H7 (cell line): ENCODE results near the gene PIK3CB. TPM values are rescaled to one million over a fixed set of nuclear protein-coding genes. Genes with fewer than 3 reads are reported as not detected.
"Not testable (repeated sequence)": the region's sequence is repeated elsewhere in the genome, so short reads cannot be mapped to it uniquely, and the experiment has no call there.

Source experiments
- DNase-seq: peaks from one replicate; pipeline ENCODE4 v3.0.0; 2012
- H3K27me3 ChIP-seq: 2 replicates; pipeline ENCODE4 v1.6.0; 2011; ENCODE audit warnings: mild to moderate bottlenecking, low read length; ENCODE audit not compliant: control insufficient read depth, insufficient read depth
- H3K36me3 ChIP-seq: replicated peaks from 2 replicates; pipeline ENCODE4 v1.5.1; 2011; ENCODE audit warnings: low read length; ENCODE audit not compliant: control insufficient read depth, insufficient read depth
- H3K4me3 ChIP-seq: 2 replicates; pipeline ENCODE4 v1.5.1; 2011; ENCODE audit warnings: low read depth, mild to moderate bottlenecking, control low read depth, low read length, moderate library complexity; ENCODE audit not compliant: insufficient read depth
- total RNA-seq: library from RNA; depleted of rRNA; stranded (reverse); fragments of >200 nt; shearing (Covaris generic); gene quantifications from 2 replicates; pipeline ENCODE4 v1.2.3, GENCODE V29; 2014

PIK3CB gene
- total RNA-seq, 1 experiment from 2014 or later, result 19.0 TPM

DNA sequence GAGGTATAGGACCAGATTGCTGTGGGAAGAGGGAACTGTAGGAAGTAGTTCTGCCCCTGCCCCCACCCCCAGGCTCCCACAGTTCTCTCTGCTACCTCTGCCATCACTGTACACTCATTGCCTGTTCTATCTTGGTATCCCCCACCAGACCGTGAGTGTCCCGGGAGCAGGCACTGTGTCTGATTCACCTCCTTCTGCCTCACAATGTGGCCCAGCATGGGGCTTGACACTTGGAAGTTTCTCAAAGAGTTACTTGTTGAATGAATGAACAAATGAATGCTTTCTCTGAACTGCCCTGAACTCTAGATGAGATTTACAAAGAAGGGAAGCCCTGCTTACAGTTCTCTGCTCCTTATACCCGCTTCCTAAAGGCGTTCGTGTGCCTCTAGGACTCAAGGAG lies 27.1 kb upstream of the PIK3CB start:
- Histone ChIP-seq H3K27me3 (no peaks in the 10 kb centered on the region), H3K36me3 (no peaks in the 10 kb centered on the region), H3K4me3 (no peak overlapping the region)
- no peak for DNase-seq

DNA sequence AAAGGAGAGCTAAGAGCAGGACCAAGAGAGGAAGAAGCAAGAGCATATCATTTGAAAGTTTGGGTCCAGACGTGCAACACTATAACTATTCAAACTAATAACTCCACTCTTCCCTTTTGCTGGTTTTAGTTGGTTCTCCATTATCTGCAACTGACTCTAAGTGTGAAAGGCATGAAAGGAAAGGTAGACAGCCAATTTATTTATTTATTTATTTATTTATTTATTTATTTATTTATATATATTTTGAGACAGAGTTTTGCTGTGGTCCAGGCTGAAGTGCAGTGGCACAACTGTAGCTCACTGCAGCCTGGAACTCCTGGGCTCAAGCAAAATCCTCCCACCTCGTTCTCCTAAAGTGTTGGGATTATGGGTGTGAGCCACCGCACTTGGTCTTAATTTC lies 22.1 kb upstream of the PIK3CB start:
- no peaks in the 10 kb centered on the region for H3K27me3 ChIP-seq

DNA sequence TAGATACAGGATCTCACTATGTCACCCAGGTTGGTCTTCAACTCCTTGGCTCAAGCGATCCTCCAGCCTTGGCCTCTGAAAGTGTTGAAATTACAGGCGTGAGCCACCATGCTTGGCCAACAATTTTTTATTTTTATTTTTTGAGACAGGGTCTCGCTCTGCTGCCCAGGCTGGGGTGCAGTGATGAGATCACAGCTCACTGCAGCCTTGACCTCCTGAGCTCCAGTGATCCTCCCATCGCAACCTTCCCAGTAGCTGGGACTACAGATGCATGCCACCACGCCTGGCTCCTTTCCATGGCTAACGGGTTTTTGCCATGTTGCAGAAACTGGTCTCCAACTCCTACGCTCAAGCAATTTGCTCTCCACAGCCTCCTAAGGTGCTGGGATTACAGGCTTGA lies 20.2 kb upstream of the PIK3CB start:
- H3K4me3 ChIP-seq, result no peak overlapping the region
- no peaks in the 10 kb centered on the region for H3K36me3 ChIP-seq
- H3K27me3 ChIP-seq, result no peaks in the 10 kb centered on the region
- no peak for DNase-seq

More for the DNA sequence above, 22.1 kb upstream of the PIK3CB start:
- DNase-seq, result no peak
- Histone ChIP-seq H3K4me3 (no peak overlapping the region), H3K36me3 (no peaks in the 10 kb centered on the region)

- H3K36me3 ChIP-seq, result no peaks in the 10 kb centered on the region
- DNase-seq, result no peak
- no peak overlapping the region for H3K4me3 ChIP-seq
- H3K27me3 ChIP-seq, result no peaks in the 10 kb centered on the region
These were observed 19.5 kb upstream of the PIK3CB start for GRCh38 chr3:138854204-138854603.

DNA sequence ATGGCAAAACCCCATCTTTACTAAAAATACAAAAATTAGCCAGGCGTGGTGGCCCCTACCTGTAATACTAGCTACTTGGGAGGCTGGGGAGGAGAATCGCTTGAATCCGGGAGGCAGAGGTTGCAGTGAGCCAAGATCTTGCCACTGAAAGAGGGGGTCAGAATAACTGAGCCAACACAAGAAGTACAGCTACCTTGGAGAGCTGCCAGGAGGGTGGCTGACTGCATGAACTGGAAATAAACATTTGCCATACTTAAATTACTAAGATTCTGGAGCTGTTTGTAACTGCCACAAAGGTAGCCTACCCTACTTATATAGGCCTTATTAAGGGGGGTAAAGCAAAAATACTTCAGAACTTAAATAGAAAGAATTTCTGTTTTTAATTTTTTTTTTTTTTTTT lies 15.4 kb upstream of the PIK3CB start:
- H3K36me3 ChIP-seq, result no peaks in the 10 kb centered on the region
- H3K27me3 ChIP-seq, result no peaks in the 10 kb centered on the region
- no peak for DNase-seq
- H3K4me3 ChIP-seq, result no peak overlapping the region

- no peak overlapping the region for H3K4me3 ChIP-seq
- no peaks in the 10 kb centered on the region for H3K27me3 ChIP-seq
- no peak for DNase-seq
- H3K36me3 ChIP-seq, result no peaks in the 10 kb centered on the region
These were observed 14.7 kb upstream of the PIK3CB start for GRCh38 chr3:138849222-138849940.

DNA sequence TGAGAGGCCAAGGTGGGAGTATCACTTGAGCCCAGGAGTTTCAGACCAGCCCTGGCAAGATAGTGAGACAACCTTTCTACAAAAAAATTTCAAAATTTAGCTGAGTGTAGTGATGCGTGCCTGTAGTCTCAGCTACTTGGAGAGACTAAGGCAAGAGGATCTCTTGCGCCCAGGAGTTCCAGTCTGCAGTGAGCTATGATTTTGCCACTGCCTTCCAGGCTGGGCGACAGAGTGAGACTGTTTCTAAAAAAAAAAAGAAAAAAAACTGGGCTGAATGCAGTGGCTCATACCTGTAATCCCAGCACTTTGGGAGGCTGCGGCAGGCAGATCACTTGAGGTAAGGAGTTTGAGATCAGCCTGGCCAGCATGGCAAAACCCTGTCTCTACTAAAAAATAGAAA lies 14.0 kb upstream of the PIK3CB start:
- no peaks in the 10 kb centered on the region for H3K36me3 ChIP-seq
- DNase-seq, result no peak
- H3K4me3 ChIP-seq, result no peak overlapping the region
- no peaks in the 10 kb centered on the region for H3K27me3 ChIP-seq

- DNase-seq, H3K27me3 ChIP-seq, H3K4me3 ChIP-seq, H3K36me3 ChIP-seq: not testable (repeated sequence)
These were observed 12.1 kb upstream of the PIK3CB start for GRCh38 chr3:138846824-138847223.

DNA sequence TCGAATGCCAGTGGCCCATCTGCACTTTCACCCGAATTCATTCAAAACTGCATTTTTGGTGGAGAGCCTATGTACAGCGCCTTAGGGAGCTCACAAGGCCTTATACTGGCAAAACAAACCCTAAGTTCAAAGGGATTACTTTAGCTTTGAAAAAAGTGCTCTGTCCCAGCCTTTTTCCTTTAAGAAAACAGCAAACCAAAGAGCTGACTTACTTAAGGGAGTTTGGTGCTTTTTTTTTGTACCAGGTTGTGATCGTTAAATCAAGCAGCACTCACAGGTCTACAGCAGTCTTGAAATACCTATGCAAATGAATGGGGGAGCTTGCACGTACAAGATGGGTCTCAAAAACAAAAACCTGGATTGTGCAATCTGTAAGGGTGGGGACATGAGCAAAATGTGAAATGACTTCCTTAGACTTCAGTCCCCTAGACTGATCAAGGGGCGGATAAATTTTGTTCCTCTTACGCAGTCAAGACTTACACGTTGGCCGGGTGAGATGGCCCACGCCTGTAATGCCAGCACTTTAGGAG lies 11.6 kb upstream of the PIK3CB start:
- Histone ChIP-seq H3K36me3 (no peaks in the 10 kb centered on the region), H3K4me3 (no peak overlapping the region), H3K27me3 (no peaks in the 10 kb centered on the region)
- DNase-seq, result peak; percentile 41

DNA sequence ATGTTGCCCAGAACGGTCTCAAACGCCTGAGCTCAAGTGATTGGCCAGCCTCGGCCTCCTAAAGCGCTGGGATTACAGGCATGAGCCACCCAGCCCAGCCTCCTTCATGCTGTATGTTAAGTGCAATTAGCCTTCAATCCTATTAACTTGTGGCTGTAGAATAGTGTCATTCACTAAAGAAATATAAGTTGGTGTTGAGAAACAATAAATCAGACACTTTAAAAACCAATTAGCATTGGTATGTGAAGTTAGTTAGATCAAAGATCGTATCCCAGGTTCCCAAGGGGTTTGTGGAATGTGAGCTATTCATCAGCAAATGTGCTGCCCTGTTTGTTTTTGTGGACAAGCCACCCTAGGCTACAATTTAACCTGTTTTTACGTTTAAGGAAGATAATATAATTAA lies 11.0 kb upstream of the PIK3CB start:
- peak; percentile 59 for DNase-seq
- Histone ChIP-seq H3K27me3 (no peaks in the 10 kb centered on the region), H3K4me3 (no peak overlapping the region), H3K36me3 (no peaks in the 10 kb centered on the region)

GRCh38 chr3:138845181-138845601 lies 10.5 kb upstream of the PIK3CB start:
- Histone ChIP-seq H3K36me3 (no peaks in the 10 kb centered on the region), H3K4me3 (no peak overlapping the region), H3K27me3 (no peaks in the 10 kb centered on the region)
- DNase-seq, result peak; percentile 56

DNA sequence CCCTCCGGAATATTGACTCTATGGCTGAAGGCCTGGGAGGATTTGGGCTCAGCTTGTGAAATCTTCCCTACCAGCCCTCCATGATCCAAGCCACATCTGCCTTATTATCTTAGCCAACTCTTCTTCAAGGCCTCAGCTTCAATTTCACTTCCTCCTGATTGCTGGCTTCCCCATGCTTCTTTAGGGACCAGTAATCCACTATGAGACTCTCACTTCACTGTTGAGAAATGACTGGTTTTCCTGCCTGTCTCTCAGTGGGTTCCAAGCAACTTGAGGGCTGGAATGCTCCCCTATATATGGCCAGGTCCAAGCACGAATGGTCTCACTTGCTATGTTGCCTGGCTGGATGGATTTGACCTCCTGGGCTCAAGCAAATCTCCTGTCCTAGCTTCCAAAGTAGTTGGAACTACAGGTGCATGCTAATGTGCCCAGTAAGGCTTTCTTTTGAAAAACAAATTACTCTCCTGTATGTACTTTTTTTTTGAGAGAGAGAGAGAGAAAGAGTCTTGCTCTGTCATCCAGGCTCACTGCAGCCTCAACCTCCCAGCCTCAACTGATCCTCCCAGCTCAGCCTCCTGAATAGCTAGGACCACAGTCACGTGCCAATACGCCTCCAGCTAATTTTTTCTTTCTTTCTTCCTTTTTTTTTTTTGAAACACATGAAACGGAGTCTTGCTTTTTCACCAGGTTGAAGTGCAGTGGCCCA lies 7.9 kb upstream of the PIK3CB start:
- Histone ChIP-seq H3K4me3 (no peak overlapping the region), H3K36me3 (no peaks in the 10 kb centered on the region), H3K27me3 (no peaks in the 10 kb centered on the region)
- no peak for DNase-seq

GRCh38 chr3:138838385-138838784 lies 3.7 kb upstream of the PIK3CB start:
- H3K4me3 ChIP-seq, DNase-seq, H3K36me3 ChIP-seq, H3K27me3 ChIP-seq: not testable (repeated sequence)

DNA sequence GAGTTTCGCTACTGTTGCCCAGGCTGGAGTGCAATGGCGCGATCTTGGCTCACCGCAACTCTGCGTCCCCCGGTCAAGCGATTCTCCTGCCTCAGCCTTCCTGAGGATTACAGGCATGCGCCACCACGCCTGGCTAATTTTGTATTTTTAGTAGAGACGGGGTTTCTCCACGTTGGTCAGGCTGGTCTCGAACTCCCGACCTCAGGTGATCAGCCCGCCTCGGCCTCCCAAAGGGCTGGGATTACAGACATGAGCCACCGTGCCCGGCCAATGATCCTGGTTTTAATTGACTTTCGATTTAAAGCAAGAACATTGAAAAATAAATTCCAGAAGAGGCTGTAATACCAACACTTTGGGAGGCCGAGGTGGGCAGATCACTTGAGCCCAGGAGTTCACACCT lies 1.1 kb upstream of the PIK3CB start:
- DNase-seq, H3K4me3 ChIP-seq, H3K36me3 ChIP-seq, H3K27me3 ChIP-seq: not testable (repeated sequence)

DNA sequence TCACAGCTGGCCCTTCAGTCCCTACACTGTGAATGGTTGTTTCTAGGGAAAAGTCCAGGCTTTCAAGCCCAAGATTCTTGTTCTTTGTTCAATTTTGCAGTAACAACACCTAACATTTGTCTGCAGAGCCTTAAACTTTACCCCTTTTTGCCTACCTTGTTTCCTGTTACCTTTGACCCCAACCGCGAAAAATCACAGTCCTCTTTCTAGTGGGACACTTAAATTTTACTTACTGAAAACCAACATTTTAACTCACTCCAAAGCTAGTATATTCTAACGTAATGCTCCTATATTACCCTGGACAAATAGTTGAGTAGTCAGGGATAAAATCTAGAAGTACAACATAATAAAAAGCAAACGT lies 649 bp upstream of the PIK3CB start:
- Histone ChIP-seq H3K4me3 (peak overlapping the region; percentile 75), H3K27me3 (no peaks in the 10 kb centered on the region), H3K36me3 (no peaks in the 10 kb centered on the region)
- no peak for DNase-seq
